Brain microvascular endothelial cell (primary cell): ENCODE data around the gene RAB8B.

Experiments used
- DNase-seq: peaks from one replicate; pipeline ENCODE4 v3.0.0-alpha.2; 2020
- H3K27ac ChIP-seq: fragments of 250-450 bp; sonication (Bioruptor Pico); 2 replicates; pipeline ENCODE4 v1.5.1; 2020; ENCODE audit warnings: mild to moderate bottlenecking, moderate library complexity
- H3K27me3 ChIP-seq: fragments of 250-450 bp; sonication (Bioruptor Pico); replicated peaks from 2 replicates; pipeline ENCODE4 v1.5.1; 2020; ENCODE audit warnings: mild to moderate bottlenecking
- H3K36me3 ChIP-seq: fragments of 250-450 bp; sonication (Bioruptor Pico); replicated peaks from 2 replicates; pipeline ENCODE4 v1.5.1; 2020; ENCODE audit warnings: mild to moderate bottlenecking
- H3K4me3 ChIP-seq: 2 replicates; pipeline ENCODE4 v1.5.1; 2011; ENCODE audit warnings: low read depth, mild to moderate bottlenecking, control low read depth, low read length, moderate library complexity
- in situ Hi-C: cut with HindIII; loops from 2 replicates; pipeline ENCODE4 v1.10.0; 2017; ENCODE audit warnings: low sequenced_read_pairs, low pct_ligation_motif_present
- TF ChIP-seq, protein P1 (sequence below): IDR thresholded peaks from 2 replicates; pipeline ENCODE4 v1.5.1; 2011; ENCODE audit warnings: low read depth, mild to moderate bottlenecking, moderate library complexity, low read length, control low read depth, inconsistent platforms; ENCODE audit errors: missing control alignments

RAB8B gene

GRCh38 chr15:63196842-63197241, 7.4 kb downstream of the RAB8B start:
- H3K36me3 ChIP-seq, result no peaks in the 10 kb centered on the region
- TF ChIP-seq, protein P1, sequence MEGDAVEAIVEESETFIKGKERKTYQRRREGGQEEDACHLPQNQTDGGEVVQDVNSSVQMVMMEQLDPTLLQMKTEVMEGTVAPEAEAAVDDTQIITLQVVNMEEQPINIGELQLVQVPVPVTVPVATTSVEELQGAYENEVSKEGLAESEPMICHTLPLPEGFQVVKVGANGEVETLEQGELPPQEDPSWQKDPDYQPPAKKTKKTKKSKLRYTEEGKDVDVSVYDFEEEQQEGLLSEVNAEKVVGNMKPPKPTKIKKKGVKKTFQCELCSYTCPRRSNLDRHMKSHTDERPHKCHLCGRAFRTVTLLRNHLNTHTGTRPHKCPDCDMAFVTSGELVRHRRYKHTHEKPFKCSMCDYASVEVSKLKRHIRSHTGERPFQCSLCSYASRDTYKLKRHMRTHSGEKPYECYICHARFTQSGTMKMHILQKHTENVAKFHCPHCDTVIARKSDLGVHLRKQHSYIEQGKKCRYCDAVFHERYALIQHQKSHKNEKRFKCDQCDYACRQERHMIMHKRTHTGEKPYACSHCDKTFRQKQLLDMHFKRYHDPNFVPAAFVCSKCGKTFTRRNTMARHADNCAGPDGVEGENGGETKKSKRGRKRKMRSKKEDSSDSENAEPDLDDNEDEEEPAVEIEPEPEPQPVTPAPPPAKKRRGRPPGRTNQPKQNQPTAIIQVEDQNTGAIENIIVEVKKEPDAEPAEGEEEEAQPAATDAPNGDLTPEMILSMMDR, result no peak
- no peak overlapping the region for H3K27ac ChIP-seq
- H3K4me3 ChIP-seq, result no peak overlapping the region
- no peaks in the 10 kb centered on the region for H3K27me3 ChIP-seq
- DNase-seq, result no peak
- in situ Hi-C loops, result no loop called here

GRCh38 chr15:63197626-63198025, 8.2 kb downstream of the RAB8B start:
- DNase-seq, result no peak
- Histone ChIP-seq H3K4me3 (no peak overlapping the region), H3K27me3 (no peaks in the 10 kb centered on the region), H3K27ac (no peak overlapping the region), H3K36me3 (no peaks in the 10 kb centered on the region)
- in situ Hi-C loops, result no loop called here
- TF ChIP-seq, protein P1, result no peak

DNA sequence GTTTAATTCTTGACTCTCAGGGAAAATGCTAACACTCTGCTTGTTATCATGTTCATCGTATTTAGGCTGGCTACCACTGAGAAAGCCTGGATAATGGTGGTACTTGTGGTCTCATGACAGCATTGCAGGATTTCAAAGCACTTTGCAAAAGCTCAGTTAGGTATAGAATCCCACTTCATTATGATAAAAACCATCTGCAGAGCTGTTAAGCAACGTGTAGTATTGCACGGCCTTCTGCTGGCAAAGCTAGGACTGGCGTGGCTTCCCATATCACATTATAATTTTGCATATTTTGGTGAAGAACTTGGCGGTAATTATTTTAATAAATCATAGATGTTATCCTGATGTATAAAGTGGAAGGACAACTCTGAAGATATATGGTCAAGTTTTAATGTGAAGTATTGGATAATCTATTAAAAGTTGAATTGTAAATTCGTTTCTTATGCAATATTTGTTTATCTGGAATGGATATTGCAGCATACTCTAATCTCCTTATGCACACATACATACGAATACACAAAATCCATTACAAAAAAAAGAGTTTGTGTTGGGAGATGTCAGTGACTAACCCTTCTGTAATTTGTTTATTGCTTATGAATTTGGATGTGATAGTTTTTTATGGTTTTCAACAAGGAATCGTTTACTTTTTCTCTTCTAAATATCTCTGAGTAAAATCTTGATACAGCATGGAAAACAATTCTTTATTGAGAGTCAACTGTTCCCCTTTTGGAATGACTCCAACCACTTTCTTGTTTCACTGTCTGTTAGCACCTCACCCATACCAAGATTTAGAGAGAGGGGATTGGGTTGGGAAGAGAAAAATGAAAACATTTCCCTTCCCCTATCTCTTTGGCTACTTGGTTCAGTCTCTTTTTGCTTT, 9.2 kb downstream of the RAB8B start:
- H3K27ac ChIP-seq, result no peak overlapping the region

GRCh38 chr15:63200464-63201249, 11.3 kb downstream of the RAB8B start:
- in situ Hi-C loops, result no loop called here
- DNase-seq, result no peak
- TF ChIP-seq, protein P1, result no peak
- Histone ChIP-seq H3K27me3 (no peaks in the 10 kb centered on the region), H3K4me3 (no peak overlapping the region), H3K36me3 (no peaks in the 10 kb centered on the region), H3K27ac (no peak overlapping the region)

More for the DNA sequence above, 9.2 kb downstream of the RAB8B start:
- no peak for DNase-seq
- no peaks in the 10 kb centered on the region for H3K36me3 ChIP-seq
- no peaks in the 10 kb centered on the region for H3K27me3 ChIP-seq
- TF ChIP-seq, protein P1, result no peak
- in situ Hi-C loops, result no loop called here
- H3K4me3 ChIP-seq, result no peak overlapping the region

DNA sequence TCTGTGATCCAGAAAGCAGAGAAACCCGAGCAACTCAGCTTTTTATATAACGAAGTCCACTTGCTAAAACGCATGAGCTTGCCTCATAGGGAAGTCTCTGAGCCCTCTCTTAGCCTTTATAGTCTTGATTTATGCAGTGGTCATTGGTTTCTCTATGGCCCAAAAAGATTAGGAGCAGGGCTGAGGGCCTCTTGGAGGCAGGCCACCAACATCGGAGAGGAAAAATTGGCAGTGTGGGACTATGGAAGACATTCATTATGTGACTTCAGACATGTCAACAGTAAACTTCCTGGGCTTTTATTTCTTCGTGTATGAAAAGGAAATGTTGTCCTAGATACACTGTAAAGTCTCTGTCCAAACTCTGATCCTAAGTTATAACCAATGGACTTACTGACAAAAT, 13.5 kb downstream of the RAB8B start:
- Histone ChIP-seq H3K36me3 (no peaks in the 10 kb centered on the region), H3K27me3 (no peaks in the 10 kb centered on the region), H3K27ac (no peak overlapping the region), H3K4me3 (no peak overlapping the region)
- no peak for DNase-seq
- TF ChIP-seq, protein P1, result no peak
- in situ Hi-C loops, result no loop called here
